NCI-H2227 (cell line): ENCODE data around the gene MYOD1.

Source experiments
- DNase-seq: peaks from one replicate; lab custom pipeline; 2025; ENCODE audit not compliant: unreplicated experiment; lab: John Stamatoyannopoulos, UW

Gene MYOD1

DNA sequence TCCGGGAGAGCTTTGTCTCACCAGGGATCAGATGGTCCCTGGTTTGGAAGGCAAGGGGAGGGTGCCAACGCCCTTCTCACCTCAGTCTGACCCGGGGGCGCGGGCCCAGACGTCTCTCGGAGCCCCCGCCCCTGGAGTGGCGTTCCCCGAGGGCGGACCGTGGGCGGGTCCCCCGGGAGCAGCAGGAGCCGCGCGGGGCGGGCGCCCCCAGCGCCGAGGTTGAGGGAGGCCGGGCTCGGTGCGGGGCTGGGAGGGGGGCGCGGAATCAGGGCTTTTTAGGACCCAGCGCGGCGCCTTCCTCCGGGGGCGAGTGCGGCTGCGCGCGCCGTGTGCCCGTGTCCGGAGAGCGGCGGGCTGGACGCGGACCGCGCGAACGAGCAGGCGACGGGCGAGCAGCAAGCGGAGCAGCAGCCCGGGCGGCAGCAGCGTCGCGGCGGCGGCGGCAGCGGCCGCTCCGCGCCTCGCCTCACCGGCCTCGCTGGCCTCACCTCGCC, 15.1 kb downstream of the MYOD1 start, which contains the start of gene KCNC1:
KCNC1 (plus strand) TSS at position 364 of the 494 bp plus-strand sequence. CDS start 1,222 bp downstream, outside the sequence.
- peak; percentile 92 for DNase-seq

DNA sequence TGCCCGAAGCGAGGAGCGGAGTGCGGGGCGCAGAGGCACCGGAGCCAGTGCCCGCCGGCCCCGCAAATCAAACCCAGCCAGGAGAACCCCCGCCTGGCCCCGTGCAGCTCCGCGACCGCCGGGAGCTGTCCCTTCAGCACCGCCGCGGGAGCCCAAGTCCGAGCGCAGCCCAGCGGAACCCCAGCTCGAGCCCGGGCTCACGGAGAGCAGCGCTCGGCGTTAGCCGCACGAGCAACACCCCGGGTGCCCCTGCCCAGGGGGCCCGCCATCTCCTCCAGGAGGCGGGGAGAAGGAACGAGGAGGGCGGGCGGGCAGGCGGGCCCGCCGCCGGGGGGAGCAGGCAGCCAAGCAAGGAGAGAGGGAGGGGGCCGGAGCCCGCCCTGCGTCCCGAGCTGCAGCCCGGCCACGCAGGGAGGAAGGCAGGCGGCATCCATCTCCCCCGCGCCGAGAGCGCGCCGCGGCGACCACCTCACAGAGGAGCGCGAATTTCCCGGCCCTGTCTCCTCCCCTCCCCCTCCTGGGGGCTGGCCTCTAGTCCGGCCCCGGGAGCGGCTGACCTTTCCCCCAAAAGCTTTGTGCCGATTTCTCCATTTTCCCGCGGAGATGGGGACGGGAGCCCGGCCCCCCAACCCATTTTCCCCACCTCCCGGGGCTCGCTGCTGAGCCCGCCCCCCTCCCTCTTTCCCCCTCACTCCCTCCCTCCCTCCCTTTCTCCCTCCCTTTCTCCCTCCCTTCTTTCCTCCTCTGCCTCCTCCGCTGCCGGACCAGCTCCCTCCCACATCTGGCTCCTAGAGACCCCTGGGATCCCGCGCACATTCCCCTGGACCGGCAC, 15.8 kb downstream of the MYOD1 start:
- peak; percentile 68 for DNase-seq

DNA sequence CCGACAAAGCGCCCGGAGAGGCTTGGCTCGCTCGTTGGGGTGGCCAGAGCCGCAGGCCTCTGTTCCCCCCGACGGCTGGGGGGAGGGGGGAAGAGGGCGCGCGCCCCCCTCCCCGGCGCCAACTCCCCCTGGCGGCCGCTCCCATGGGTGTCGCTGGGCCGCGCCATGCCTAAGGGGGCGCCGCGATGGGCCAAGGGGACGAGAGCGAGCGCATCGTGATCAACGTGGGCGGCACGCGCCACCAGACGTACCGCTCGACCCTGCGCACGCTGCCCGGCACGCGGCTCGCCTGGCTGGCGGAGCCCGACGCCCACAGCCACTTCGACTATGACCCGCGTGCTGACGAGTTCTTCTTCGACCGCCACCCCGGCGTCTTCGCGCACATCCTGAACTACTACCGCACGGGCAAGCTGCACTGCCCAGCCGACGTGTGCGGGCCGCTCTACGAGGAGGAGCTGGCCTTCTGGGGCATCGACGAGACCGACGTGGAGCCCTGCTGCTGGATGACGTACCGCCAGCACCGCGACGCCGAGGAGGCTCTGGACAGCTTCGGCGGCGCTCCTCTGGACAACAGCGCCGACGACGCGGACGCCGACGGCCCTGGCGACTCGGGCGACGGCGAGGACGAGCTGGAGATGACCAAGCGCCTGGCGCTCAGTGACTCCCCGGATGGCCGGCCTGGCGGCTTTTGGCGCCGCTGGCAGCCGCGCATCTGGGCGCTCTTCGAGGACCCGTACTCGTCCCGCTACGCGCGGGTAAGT, 16.6 kb downstream of the MYOD1 start:
- peak; percentile 77 for DNase-seq

DNA sequence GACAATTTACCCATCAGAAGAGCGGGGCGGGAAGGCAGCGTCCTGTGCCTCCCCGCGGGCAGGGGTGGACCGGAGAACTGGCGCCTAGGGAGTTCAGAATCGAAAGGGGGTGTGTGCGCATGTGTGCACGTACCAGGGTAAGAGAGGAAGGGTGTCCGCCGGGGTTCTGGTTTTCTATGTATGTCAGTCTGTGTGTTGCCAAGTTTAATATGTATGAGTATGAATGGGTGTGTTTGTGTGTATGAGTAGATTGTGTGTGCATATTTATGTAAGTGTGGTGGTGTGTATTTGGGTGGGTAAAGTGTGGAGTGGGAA, 17.2 kb downstream of the MYOD1 start:
- DNase-seq: no peak

DNA sequence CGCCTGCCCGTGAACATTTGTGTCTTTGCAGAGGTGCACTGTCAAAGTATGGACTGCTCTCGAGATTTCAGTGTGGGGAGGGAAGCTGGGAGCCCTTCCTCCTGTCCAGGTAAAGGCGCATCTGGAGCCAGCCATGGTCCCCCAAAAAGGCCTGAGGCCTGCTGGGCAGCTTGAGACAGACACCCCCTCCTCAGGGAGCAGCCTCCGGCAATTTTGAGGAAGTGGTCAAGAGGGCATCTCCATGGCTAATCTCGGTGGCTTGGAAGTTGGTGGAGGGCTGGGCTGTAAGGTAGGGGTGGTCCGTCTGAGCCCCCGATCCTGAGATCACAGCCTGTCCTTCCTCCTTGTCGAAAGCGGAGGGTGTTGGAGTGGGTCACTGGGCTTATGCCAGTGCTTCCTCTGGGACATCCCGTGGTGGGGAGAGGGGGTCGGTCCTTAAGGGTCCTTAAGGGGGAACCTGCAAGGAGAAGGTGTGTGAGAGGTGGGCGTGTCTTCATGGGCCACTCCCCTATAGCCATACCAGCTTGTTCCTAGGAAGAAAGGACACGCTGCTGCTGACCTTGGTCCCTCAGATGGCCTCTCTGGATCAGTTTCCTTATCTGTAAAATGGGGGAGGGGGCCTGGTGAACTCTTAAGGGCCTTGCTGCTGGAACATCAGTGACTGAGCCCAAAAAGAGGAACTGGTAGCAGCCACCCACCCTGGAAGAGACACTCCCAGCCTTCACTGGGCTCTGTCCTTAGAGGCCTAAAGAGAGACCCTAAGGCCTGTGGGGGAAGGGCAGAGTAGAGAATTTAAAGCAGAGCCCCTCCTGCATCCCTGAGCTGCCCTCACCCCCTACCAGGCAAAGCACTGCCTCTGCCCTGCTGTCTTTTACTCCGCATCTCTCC, 17.8 kb downstream of the MYOD1 start:
- no peak for DNase-seq

DNA sequence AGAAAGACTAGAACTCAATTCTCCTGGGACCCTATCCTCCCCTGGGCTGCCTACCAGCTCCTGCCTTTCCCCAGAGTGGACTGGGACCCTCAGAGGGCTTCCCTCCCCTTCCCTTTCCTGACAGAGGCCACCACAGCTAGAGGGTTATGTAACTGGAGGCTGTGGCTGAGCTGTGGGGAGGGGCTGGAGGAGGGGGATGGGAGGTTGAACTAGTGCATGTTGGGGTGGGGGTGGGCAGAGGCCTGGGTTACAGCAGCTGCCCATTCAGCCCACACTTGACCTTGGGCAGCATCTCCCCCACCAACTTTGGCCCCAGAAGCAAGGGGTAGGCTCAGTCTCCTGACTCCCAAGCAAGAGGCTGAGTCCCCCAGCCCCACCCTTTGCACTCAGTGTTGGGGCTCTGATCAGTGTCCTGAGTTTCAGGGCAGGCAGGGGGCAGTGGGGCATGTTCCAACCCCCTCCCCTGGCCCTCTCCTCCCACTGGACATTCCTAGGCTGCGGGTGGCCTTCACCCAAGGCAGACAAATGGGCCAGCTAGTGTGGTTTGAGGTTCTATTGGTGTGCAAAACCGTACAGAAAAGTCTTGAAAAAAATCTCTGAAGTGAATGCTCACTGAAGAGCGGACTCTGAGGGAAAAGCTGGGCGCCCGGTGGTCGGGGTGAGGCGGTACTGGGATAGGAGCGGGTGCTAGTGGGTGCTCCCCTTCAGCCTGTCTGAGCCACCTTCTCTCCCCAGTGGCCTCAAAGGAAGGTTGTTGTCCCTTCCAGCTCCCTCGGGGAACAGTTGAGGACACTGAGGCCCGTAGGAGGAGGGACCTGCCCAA, 19.0 kb downstream of the MYOD1 start:
- DNase-seq: no peak

DNA sequence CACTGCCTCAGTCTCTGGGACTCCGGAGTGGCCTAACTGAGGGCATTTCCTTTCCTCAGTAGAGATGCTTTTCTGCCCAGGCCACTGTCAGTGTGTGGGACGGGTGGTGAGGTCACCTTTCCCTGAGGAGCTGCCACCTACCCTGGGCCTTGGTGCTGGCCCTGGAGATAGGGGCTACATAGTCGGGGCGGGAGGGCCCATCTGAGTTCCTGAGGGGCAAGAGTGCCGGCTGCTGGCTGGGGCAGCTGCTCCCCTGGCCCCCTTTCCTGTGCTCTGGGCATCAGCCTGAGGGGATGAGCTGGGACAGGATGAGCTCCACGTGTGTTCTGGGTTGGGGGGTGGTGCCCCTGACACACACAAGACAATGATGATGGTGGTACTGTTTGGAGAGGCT, 20.6 kb downstream of the MYOD1 start:
- DNase-seq: no peak

DNA sequence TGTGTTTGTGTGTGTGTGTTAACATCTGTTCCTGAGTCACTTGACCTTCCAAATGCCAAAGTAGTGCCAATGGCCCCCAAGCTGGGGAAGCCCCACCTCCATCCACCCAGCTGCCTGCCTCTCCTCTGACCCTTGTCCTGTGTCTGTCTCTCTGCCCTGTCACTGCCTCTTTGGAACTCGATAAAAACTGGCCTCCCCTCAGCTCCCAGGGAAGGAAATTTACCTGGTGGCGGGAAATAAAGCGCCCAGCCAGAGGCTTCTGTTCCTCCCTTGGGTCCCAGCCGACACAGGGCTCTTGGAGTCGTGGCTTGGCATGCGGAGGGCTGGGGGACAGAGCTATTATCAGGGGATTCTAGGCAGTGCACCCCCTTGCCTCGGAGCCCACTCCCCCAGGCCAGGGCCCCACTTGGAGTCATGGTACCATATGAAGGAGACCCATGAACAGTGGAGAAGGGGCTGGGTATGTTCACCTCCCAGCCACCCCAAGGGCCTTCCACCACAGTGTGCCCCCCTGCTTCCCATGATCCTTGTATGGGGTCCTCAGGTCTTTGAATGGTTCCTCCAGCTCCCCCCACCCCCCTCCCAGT, 21.4 kb downstream of the MYOD1 start:
- DNase-seq: no peak

DNA sequence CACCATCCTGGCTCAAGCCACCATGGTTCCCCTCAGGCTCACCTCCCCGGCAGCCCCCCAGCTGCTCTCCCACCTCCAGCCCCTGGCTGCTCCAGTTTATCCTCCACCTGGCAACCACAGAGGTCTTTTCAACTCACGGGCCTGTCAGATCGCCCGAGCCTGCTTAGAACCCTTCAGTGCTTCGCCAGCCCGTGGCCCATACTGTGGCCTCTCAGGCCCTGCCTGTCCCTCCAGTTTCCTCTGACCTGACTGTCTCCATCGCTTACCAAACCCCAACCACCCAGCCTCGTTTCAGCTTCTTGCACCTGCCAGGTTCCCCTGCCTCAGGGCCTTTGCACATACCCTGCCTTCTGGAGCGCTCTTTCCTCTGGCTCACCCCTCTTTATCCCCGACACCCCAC, 22.1 kb downstream of the MYOD1 start:
- DNase-seq: no peak

DNA sequence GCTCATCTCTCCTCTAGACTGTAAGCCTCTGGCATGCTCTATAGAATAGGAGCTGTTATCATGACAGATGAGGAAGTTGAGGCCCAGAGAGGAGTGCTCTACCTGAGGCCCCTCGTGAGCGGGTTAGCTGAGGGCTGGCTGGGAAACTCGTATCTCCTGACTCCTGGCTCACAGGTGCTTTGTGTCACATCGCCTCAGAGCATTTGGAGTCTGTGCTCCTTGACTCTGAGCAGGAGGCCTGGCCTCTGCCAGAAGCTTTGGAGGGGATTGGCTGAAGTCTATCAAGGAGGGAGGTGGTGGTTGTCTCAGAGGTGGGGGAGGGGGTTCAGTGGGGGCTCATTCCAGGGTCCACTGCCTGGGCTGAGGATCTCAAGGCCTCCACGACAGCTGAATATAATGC, 22.6 kb downstream of the MYOD1 start:
- no peak for DNase-seq

DNA sequence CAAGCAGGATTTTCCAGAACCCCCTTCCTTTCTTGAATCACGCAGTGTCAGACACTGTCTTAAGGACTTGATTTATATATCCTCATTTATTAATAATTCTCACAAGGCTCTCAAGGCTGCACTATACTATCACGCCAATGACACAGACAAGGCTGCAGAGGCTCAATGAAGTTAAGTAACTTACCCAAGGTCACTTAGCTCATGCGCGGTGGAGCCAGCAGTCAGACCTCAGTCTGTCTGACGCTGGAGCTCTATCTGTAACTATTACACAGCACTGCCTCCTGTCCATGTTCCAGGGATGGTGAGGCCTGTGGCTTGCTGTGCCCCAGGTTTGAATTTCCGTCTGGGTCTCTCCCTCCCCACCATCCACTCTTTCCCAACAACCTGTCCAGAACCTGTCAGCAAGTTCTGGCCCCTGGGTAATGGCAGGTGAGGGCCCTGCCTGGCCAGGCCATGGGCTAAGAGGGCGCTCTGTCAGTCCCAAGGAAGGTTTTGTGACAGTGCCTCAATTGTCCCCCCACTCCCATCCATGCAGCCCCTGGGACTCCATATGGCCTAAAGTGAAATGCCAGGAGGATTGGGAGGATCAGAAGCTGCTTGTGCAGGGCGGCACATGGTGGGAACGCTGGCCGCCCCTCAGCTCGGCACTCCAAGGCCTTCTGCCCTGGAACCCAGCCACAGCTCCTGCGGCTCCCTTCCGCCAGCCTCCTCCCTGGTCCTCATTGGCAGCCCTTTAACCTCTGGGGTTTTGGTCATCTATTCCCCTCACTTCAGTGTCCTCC, 23.8 kb downstream of the MYOD1 start:
- no peak for DNase-seq

DNA sequence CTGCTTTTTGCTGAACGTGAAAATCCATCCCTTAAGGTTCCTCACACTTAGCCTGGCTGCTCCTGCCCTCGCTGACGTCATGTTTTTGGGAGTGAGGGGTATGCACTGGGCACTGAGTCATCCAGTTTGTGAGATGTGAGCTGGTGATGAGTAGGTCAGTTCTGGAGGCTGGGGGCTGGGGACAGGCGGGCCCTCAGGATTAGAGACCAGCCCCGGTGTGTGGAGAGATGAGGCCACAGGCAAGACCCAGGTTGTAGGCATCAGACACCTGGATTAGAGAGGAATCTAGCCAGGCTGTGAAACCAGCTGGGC, 24.4 kb downstream of the MYOD1 start:
- no peak for DNase-seq

DNA sequence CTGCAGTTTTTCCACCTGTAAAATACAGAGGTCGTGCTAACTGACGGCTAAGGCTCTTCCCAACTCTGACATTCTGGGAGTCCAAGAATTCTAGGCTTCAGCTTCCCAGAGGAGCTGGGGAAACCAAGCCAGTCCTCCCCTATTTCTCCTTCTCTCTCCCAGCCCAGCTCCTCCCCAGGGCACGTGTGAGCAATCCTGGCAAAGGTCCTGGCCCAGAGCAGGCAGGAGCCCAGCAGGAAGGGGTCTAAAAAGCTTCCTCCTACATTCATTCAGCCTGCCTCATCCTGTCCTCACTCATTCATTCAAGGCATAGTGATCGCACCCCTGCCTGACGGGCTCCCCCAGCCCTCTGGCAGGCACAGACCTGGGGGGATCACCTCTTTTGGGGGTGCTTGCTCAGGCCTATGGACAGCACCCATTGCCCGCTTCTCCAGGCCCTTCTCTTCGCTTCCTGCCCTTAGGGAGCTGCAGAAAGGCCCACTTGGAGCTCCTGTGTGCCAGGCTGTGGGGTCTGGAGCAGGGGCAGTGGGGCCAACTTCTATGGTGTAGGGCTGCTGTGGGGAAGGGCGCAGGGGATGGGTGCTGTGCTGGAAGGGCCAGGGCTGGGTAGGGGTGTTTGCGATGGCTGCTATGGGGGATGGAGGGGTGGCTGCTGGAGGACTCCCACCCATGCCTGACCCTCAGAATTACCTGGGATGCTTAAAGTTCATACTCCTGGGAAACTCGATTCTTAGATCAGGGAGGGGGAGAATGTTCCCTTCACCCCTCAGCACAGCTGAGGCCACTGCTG, 25.0 kb downstream of the MYOD1 start:
- DNase-seq: no peak

DNA sequence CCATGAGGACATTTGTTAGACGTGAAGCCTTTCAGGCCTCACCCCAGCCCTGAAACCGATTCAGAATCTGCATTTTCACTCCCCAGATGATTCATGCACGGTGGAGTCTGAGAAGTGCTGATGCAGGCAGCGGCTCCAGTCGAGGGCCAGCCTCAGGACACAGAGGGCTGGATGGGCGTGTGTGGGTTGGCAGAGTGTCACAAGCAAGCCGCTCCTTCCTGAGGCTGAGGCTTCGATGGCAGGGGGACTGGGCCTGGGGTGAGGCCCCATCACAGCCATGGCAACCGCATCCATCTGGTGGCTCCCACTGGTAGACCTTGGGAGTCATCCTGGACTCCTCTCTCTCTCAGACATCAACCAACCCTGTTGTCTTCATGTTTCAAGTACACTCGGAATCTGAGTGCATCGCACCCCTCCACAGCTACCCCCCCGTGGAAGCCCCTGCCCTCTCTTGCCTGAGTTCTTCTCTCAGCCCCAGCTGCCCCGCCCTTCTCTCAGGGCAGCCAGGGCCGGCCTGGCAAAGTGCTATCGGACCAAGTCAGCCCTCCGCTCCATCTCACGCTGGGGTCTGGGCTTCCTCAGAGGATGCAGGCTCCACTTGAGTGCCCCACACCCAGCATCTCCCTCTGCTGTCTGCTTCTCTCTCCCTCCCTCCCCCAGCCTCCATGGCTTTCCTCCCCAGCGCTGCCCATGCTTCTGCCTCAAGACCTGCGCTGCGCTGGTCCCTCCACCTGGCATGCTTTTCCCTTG, 25.8 kb downstream of the MYOD1 start:
- DNase-seq: no peak

DNA sequence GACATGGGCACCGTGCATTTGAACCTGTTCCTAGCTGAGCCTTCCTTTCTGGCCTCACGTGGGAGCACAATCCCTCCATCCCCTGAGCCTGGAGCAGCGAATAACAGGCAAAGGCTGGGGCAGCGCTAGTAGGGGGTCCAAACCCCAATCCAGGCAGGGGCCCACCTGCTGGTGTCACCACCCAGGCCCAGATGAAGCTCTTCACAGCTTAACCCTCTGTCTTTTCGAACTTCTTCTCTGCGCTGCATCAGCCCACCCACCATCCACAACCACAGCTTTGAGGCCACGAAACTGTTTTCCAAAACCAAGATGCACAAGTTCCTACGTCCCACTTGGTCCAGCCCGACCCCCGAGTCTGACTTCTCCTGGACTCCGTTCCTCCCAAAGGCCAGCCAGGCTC, 26.7 kb downstream of the MYOD1 start:
- DNase-seq: no peak

DNA sequence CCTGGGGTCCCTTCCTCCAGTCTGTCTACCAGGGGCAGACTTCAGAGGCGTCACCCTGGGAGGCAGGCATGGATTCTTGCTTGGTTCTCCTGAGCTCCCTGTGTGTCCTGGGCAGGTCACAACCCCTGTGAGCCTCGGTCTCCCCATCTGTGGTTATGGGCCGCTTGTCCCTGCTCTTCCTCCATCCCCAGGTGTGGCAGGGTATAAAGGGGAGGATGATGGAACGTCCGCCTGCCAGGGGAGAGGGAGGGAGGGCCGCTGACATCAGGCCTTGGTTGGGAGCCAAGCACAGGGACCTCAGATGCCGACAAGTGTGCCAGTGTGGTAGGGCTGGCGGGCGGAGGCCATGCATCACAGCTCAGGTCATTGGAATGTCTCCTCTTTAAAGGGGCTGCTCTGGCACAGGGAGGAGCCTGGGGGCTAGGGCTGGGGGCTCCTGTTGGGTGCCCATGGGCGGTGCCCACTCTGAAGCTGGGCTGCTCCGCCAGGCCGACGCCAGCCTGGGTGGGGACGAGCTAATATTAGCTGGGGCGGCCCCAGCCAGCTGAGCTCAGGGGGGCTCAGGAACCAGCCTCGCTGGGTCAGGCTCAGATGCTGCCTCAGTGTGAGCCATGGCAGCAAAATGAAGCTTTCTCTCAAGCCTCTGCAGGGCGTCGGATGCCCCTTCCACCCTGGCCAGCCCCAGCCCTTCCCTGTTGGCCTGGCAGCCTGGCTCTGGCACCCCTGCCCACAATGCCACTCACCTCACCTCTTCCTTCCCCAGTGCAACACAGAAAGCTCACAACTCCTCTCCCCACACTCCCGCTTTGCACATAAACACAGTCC, 28.0 kb downstream of the MYOD1 start:
- no peak for DNase-seq

DNA sequence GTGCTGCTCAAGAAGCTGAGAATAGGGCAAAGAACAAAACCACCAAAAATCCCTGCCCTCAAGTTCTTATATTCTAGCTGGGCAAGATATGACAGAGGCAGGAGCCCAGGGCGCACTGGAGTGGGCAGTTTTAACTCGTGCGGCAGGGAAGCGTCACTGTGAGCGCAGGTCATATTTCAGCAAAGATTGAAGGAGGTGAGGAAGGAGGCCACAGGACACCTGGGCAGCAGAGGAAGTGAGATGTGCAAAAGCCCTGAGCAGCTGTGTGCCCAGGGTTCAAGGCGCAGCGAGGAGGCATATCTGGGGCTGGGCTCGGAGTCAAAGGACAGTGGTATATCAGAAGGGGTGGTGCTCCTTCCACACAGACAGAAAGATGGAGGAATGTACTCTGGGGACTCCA, 28.7 kb downstream of the MYOD1 start:
- DNase-seq: no peak
